Measurements from ENCODE around the gene ACSL5.

DNA sequence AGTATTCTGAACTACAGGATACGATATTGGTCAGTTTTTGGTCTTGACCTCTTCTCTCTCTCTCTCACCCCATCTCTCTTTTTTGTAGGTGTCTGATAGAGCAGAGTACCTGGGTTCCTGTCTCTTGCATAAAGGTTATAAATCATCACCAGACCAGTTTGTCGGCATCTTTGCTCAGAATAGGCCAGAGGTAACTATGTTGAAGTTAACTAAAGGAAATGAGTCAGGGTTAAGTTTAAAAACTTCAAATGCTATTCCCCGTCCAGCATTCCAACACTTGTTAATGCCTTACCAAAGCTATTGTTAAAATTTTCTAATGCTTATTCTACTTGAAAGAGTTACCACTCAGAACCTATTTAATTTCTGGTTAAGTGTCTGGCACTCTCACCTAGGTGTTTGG lies 30.7 kb downstream of the ACSL5 start:
- TF ChIP-seq, protein P1, sequence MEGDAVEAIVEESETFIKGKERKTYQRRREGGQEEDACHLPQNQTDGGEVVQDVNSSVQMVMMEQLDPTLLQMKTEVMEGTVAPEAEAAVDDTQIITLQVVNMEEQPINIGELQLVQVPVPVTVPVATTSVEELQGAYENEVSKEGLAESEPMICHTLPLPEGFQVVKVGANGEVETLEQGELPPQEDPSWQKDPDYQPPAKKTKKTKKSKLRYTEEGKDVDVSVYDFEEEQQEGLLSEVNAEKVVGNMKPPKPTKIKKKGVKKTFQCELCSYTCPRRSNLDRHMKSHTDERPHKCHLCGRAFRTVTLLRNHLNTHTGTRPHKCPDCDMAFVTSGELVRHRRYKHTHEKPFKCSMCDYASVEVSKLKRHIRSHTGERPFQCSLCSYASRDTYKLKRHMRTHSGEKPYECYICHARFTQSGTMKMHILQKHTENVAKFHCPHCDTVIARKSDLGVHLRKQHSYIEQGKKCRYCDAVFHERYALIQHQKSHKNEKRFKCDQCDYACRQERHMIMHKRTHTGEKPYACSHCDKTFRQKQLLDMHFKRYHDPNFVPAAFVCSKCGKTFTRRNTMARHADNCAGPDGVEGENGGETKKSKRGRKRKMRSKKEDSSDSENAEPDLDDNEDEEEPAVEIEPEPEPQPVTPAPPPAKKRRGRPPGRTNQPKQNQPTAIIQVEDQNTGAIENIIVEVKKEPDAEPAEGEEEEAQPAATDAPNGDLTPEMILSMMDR (IDR thresholded peaks at IDR 0.05), result no peak
- no peak for TF ChIP-seq POLR2A (IDR thresholded peaks at IDR 0.05)

Measured in testis (tissue), 2 donors.